Astrocyte (in vitro differentiated cells and primary cell): ENCODE measurements around the gene PDGFRA. TPM values are rescaled to one million over a fixed set of nuclear protein-coding genes. Genes with fewer than 3 reads are reported as not detected.
A peak's percentile ranks its signal among the peaks of the same experiment; 100 is the strongest.
"Not testable (repeated sequence)": the region's sequence is repeated elsewhere in the genome, so short reads cannot be mapped to it uniquely, and the experiment has no call there.

Source experiments
- DNase-seq: peaks from one replicate; pipeline ENCODE4 v3.0.0-alpha.2; 2010; ENCODE audit warnings: low read depth
- FAIRE-seq: peaks from 2 replicates; lab custom pipeline; 2011; peaks lifted over from hg19 to GRCh38; lab: Jason Lieb, UNC
- H2AFZ ChIP-seq: 2 replicates; pipeline ENCODE4 v1.6.0; 2012; ENCODE audit warnings: low read depth, low read length, inconsistent platforms
- H3K27ac ChIP-seq: 2 replicates; pipeline ENCODE4 v1.5.1; 2011; ENCODE audit warnings: low read depth, low read length, inconsistent platforms
- H3K27me3 ChIP-seq: 2 replicates; pipeline ENCODE4 v1.6.0; 2011; ENCODE audit warnings: low read length, inconsistent platforms; ENCODE audit not compliant: insufficient read depth
- H3K36me3 ChIP-seq: 2 replicates; pipeline ENCODE4 v1.5.1; 2011; ENCODE audit warnings: low read length, inconsistent platforms; ENCODE audit not compliant: insufficient read depth
- H3K4me1 ChIP-seq: 2 replicates; pipeline ENCODE4 v1.5.1; 2011; ENCODE audit warnings: low read length, inconsistent platforms; ENCODE audit not compliant: insufficient read depth
- H3K4me2 ChIP-seq: 2 replicates; pipeline ENCODE4 v1.6.0; 2012; ENCODE audit warnings: low read length, inconsistent platforms
- H3K4me3 ChIP-seq: 2 replicates; pipeline ENCODE4 v1.5.1; 2011; ENCODE audit warnings: low read depth, mild to moderate bottlenecking, low read length, inconsistent platforms; ENCODE audit not compliant: insufficient read depth
- H3K79me2 ChIP-seq: 2 replicates; pipeline ENCODE4 v1.6.0; 2012; ENCODE audit warnings: mild to moderate bottlenecking, low read length, inconsistent platforms; ENCODE audit not compliant: insufficient read depth
- H3K9ac ChIP-seq: 2 replicates; pipeline ENCODE4 v1.6.0; 2012; ENCODE audit warnings: mild to moderate bottlenecking, low read length, inconsistent platforms
- H3K9me3 ChIP-seq: 2 replicates; pipeline ENCODE4 v1.5.1; 2012; ENCODE audit warnings: low read depth, mild to moderate bottlenecking, low read length, inconsistent platforms; ENCODE audit not compliant: insufficient read depth
- H4K20me1 ChIP-seq: 2 replicates; pipeline ENCODE4 v1.6.0; 2012; ENCODE audit warnings: low read length, inconsistent platforms; ENCODE audit not compliant: insufficient read depth
- H3K27ac Mint-ChIP-seq: one replicate; pipeline ENCODE4 v1.8.0; 2021; ENCODE audit warnings: mild to moderate bottlenecking, mixed read lengths; ENCODE audit not compliant: unreplicated experiment
- H3K27me3 Mint-ChIP-seq: one replicate; pipeline ENCODE4 v1.8.0; 2021; ENCODE audit warnings: low read depth, mixed read lengths; ENCODE audit not compliant: unreplicated experiment
- H3K36me3 Mint-ChIP-seq: one replicate; pipeline ENCODE4 v1.8.0; 2021; ENCODE audit warnings: low read depth, mixed read lengths; ENCODE audit not compliant: unreplicated experiment
- H3K4me1 Mint-ChIP-seq: one replicate; pipeline ENCODE4 v1.8.0; 2021; ENCODE audit warnings: low read depth, mixed read lengths; ENCODE audit not compliant: unreplicated experiment
- H3K4me3 Mint-ChIP-seq: one replicate; pipeline ENCODE4 v1.8.0; 2021; ENCODE audit warnings: mild to moderate bottlenecking, moderate library complexity, mixed read lengths; ENCODE audit not compliant: unreplicated experiment
- H3K9me3 Mint-ChIP-seq: one replicate; pipeline ENCODE4 v1.8.0; 2021; ENCODE audit warnings: mild to moderate bottlenecking, mixed read lengths; ENCODE audit not compliant: unreplicated experiment
- CTCF ChIP-seq: IDR thresholded peaks from 2 replicates; pipeline ENCODE4 v1.5.1; 2011; ENCODE audit warnings: low read depth, mild to moderate bottlenecking, inconsistent platforms, low read length, moderate library complexity; ENCODE audit not compliant: insufficient read depth
- EZH2 ChIP-seq: IDR thresholded peaks from 2 replicates; pipeline ENCODE4 v1.6.1; 2012; ENCODE audit warnings: mild to moderate bottlenecking, low read length, inconsistent platforms; ENCODE audit not compliant: insufficient read depth
- total RNA-seq: library from RNA; stranded (reverse); gene quantifications from 2 replicates; pipeline ENCODE4 v1.2.1, GENCODE V29; 2021

The PDGFRA gene
- total RNA-seq, 1 donor from 2014 or later = 9.2 TPM

GRCh38 chr4:54233697-54234496 is 4.8 kb downstream of the PDGFRA start:
- Histone ChIP-seq H3K36me3 (no peaks in the 10 kb centered on the region), H3K27me3 (peaks cover 7% of the 10 kb centered on the region), H4K20me1 (peaks cover 28% of the 10 kb centered on the region), H2AFZ (peak overlapping the region; percentile 89), H3K79me2 (peaks cover 76% of the 10 kb centered on the region), H3K4me3 (peak overlapping the region; percentile 67), H3K9me3 (no peaks in the 10 kb centered on the region), H3K9ac (peak overlapping the region; percentile 81), H3K4me2 (peak overlapping the region; percentile 92), H3K4me1 (peaks cover 34% of the 10 kb centered on the region), H3K27ac (peak overlapping the region; percentile 66)
- H3K27ac Mint-ChIP-seq = peak overlapping the region; percentile 63
- peak overlapping the region; percentile 85 for H3K4me3 Mint-ChIP-seq
- no peak for TF ChIP-seq EZH2
- peak; percentile 98 for TF ChIP-seq CTCF
- FAIRE-seq (peak; percentile 80), DNase-seq (peak; percentile 63)
- peaks cover 26% of the 10 kb centered on the region for H3K27me3 Mint-ChIP-seq
- H3K36me3 Mint-ChIP-seq = no peaks in the 10 kb centered on the region
- peaks cover 7% of the 10 kb centered on the region for H3K4me1 Mint-ChIP-seq
- no peaks in the 10 kb centered on the region for H3K9me3 Mint-ChIP-seq

GRCh38 chr4:54234497-54235205 is 5.6 kb downstream of the PDGFRA start:
- Histone ChIP-seq H3K4me2 (peak overlapping the region; percentile 92), H3K4me1 (peaks cover 26% of the 10 kb centered on the region), H3K36me3 (no peaks in the 10 kb centered on the region), H4K20me1 (peaks cover 28% of the 10 kb centered on the region), H3K79me2 (peaks cover 82% of the 10 kb centered on the region), H3K4me3 (peak overlapping the region; percentile 35), H2AFZ (peak overlapping the region; percentile 5), H3K9me3 (no peaks in the 10 kb centered on the region), H3K27me3 (peaks cover 7% of the 10 kb centered on the region), H3K27ac (no peak overlapping the region), H3K9ac (peak overlapping the region; percentile 12)
- Mint-ChIP-seq H3K36me3 (no peaks in the 10 kb centered on the region), H3K4me3 (peak overlapping the region; percentile 85), H3K27me3 (peaks cover 24% of the 10 kb centered on the region), H3K4me1 (peaks cover 3% of the 10 kb centered on the region), H3K9me3 (no peaks in the 10 kb centered on the region), H3K27ac (no peak overlapping the region)
- DNase-seq = no peak
- TF ChIP-seq EZH2 (no peak), CTCF (no peak)
- no peak for FAIRE-seq

GRCh38 chr4:54236316-54236715 is 7.2 kb downstream of the PDGFRA start:
- H3K4me1 Mint-ChIP-seq, H3K4me3 ChIP-seq, H3K9ac ChIP-seq, H3K9me3 ChIP-seq, H3K36me3 ChIP-seq, H3K27ac Mint-ChIP-seq, H3K9me3 Mint-ChIP-seq, H2AFZ ChIP-seq, H3K27ac ChIP-seq, H3K4me2 ChIP-seq, H3K27me3 ChIP-seq, DNase-seq, H3K36me3 Mint-ChIP-seq, H3K4me3 Mint-ChIP-seq: not testable (repeated sequence)
- peaks cover 23% of the 10 kb centered on the region for H3K4me1 ChIP-seq
- peaks cover 19% of the 10 kb centered on the region for H3K27me3 Mint-ChIP-seq
- H4K20me1 ChIP-seq = peaks cover 28% of the 10 kb centered on the region
- H3K79me2 ChIP-seq = peaks cover 83% of the 10 kb centered on the region
- FAIRE-seq = peak; percentile 17
